H9 (cell line): ENCODE data around the gene TRIO. TPM values are rescaled to one million over a fixed set of nuclear protein-coding genes. Genes with fewer than 3 reads are reported as not detected.

Source experiments
- DNase-seq: peaks from one replicate; pipeline ENCODE4 v3.0.0-alpha.2; 2017
- H2AFZ ChIP-seq: one replicate; pipeline ENCODE4 v1.6.1; 2013; ENCODE audit warnings: mild to moderate bottlenecking, low read length, control low read depth, moderate library complexity
- H2AK5ac ChIP-seq: 2 replicates; pipeline ENCODE4 v1.6.1; 2013; ENCODE audit warnings: low read length, control low read depth, mixed read lengths; ENCODE audit not compliant: insufficient read length
- H2BK120ac ChIP-seq: one replicate; pipeline ENCODE4 v1.6.1; 2013; ENCODE audit warnings: low read depth, mild to moderate bottlenecking, low read length, control low read depth, inconsistent platforms; ENCODE audit not compliant: poor library complexity, severe bottlenecking
- H2BK12ac ChIP-seq: 2 replicates; pipeline ENCODE4 v1.6.1; 2013; ENCODE audit warnings: low read length, control low read depth, mixed read lengths, low read depth; ENCODE audit not compliant: insufficient read length
- H2BK15ac ChIP-seq: 2 replicates; pipeline ENCODE4 v1.6.1; 2013; ENCODE audit warnings: low read depth, low read length, control low read depth
- H2BK20ac ChIP-seq: one replicate; pipeline ENCODE4 v1.6.1; 2013; ENCODE audit warnings: low read depth, mild to moderate bottlenecking, low read length, control low read depth, inconsistent platforms; ENCODE audit not compliant: poor library complexity, severe bottlenecking
- H2BK5ac ChIP-seq: 2 replicates; pipeline ENCODE4 v1.6.1; 2013; ENCODE audit warnings: low read length, control low read depth, mixed read lengths; ENCODE audit not compliant: insufficient read length
- H3K14ac ChIP-seq: 2 replicates; pipeline ENCODE4 v1.6.1; 2013; ENCODE audit warnings: low read length, control low read depth; ENCODE audit not compliant: insufficient read depth
- H3K18ac ChIP-seq: 2 replicates; pipeline ENCODE4 v1.6.1; 2013; ENCODE audit warnings: low read depth, mild to moderate bottlenecking, mixed read lengths, low read length, control low read depth; ENCODE audit not compliant: insufficient read length
- H3K23ac ChIP-seq: 2 replicates; pipeline ENCODE4 v1.6.1; 2013; ENCODE audit warnings: low read length, control low read depth, mixed read lengths, low read depth; ENCODE audit not compliant: insufficient read length
- H3K23me2 ChIP-seq: 2 replicates; pipeline ENCODE4 v1.6.1; 2013; ENCODE audit warnings: low read depth, mild to moderate bottlenecking, mixed read lengths, low read length, control low read depth; ENCODE audit not compliant: insufficient read length, poor library complexity, severe bottlenecking
- H3K27ac ChIP-seq: 2 replicates; pipeline ENCODE4 v1.5.1; 2013; ENCODE audit warnings: low read length, control low read depth, mixed read lengths, low read depth; ENCODE audit not compliant: insufficient read length
- H3K27me3 ChIP-seq: 2 replicates; pipeline ENCODE4 v1.6.1; 2013; ENCODE audit warnings: low read length, control low read depth, inconsistent platforms; ENCODE audit not compliant: insufficient read depth
- H3K4ac ChIP-seq: 2 replicates; pipeline ENCODE4 v1.6.1; 2013; ENCODE audit warnings: low read depth, mild to moderate bottlenecking, control low read depth, inconsistent platforms, low read length, moderate library complexity
- H3K4me1 ChIP-seq: 2 replicates; pipeline ENCODE4 v1.6.1; 2013; ENCODE audit warnings: low read length, control low read depth, inconsistent platforms; ENCODE audit not compliant: insufficient read depth
- H3K4me2 ChIP-seq: 2 replicates; pipeline ENCODE4 v1.6.1; 2013; ENCODE audit warnings: low read length, control low read depth, mixed read lengths; ENCODE audit not compliant: insufficient read length, insufficient read depth
- H3K56ac ChIP-seq: 2 replicates; pipeline ENCODE4 v1.6.1; 2013; ENCODE audit warnings: low read depth, mild to moderate bottlenecking, mixed read lengths, low read length, control low read depth; ENCODE audit not compliant: insufficient read length
- H3K79me1 ChIP-seq: 2 replicates; pipeline ENCODE4 v1.6.1; 2013; ENCODE audit warnings: low read depth, mild to moderate bottlenecking, moderate library complexity, low read length, control low read depth, inconsistent platforms; ENCODE audit not compliant: insufficient read depth, poor library complexity, severe bottlenecking
- H3K79me2 ChIP-seq: 2 replicates; pipeline ENCODE4 v1.6.1; 2013; ENCODE audit warnings: low read length, control low read depth, inconsistent platforms; ENCODE audit not compliant: insufficient read depth
- H3K9ac ChIP-seq: 2 replicates; pipeline ENCODE4 v1.6.1; 2013; ENCODE audit warnings: low read length, control low read depth, mixed read lengths; ENCODE audit not compliant: insufficient read length; ENCODE audit errors: extremely low read depth
- H3K9me3 ChIP-seq: one replicate; pipeline ENCODE4 v1.6.1; 2013; ENCODE audit warnings: low read depth, low read length, inconsistent platforms; ENCODE audit not compliant: control insufficient read depth
- H3T11ph ChIP-seq: one replicate; pipeline ENCODE4 v1.6.1; 2013; ENCODE audit warnings: mild to moderate bottlenecking, low read length, control low read depth, inconsistent platforms
- H4K20me1 ChIP-seq: one replicate; pipeline ENCODE4 v1.6.1; 2013; ENCODE audit not compliant: control insufficient read depth, insufficient read length, insufficient read depth
- H4K5ac ChIP-seq: 2 replicates; pipeline ENCODE4 v1.6.1; 2013; ENCODE audit warnings: low read depth, mild to moderate bottlenecking, mixed read lengths, low read length, control low read depth; ENCODE audit not compliant: insufficient read length
- H4K8ac ChIP-seq: replicated peaks from 2 replicates; pipeline ENCODE4 v1.6.1; 2013; ENCODE audit warnings: low read length, control low read depth, mixed read lengths, low read depth; ENCODE audit not compliant: insufficient read length
- H4K91ac ChIP-seq: 2 replicates; pipeline ENCODE4 v1.6.1; 2013; ENCODE audit warnings: low read depth, mild to moderate bottlenecking, moderate library complexity, mixed read lengths, low read length, control low read depth; ENCODE audit not compliant: insufficient read length
- H3K27ac Mint-ChIP-seq, 3 experiments: 2 replicates in 2 of 3; 3 replicates in 1 of 3; pipeline ENCODE4 v1.8.0; 2020 to 2021; ENCODE audit warnings: mixed read lengths in 3 of 3, mild to moderate bottlenecking in 1 of 3, moderate library complexity in 1 of 3
- H3K27me3 Mint-ChIP-seq: 2 replicates; pipeline ENCODE4 v1.8.0; 2021; ENCODE audit warnings: low read depth, mild to moderate bottlenecking, moderate library complexity, mixed read lengths
- H3K36me3 Mint-ChIP-seq, 3 experiments: 2 replicates in 2 of 3; 3 replicates in 1 of 3; pipeline ENCODE4 v1.8.0; 2020 to 2021; ENCODE audit warnings: low read depth in 3 of 3, mixed read lengths in 3 of 3; ENCODE audit not compliant: insufficient read depth in 1 of 3
- H3K4me1 Mint-ChIP-seq, 2 experiments: 2 replicates each; pipeline ENCODE4 v1.8.0; 2020; ENCODE audit warnings: mixed read lengths in 2 of 2
- H3K4me3 Mint-ChIP-seq, 2 experiments: 2 replicates in 1 of 2; 3 replicates in 1 of 2; pipeline ENCODE4 v1.8.0; 2020 to 2021; ENCODE audit warnings: mild to moderate bottlenecking in 2 of 2, mixed read lengths in 2 of 2, moderate library complexity in 1 of 2
- H3K9me3 Mint-ChIP-seq, 2 experiments: 2 replicates in 1 of 2; 3 replicates in 1 of 2; pipeline ENCODE4 v1.8.0; 2020; ENCODE audit warnings: mild to moderate bottlenecking in 2 of 2, mixed read lengths in 2 of 2, moderate library complexity in 1 of 2
- CTCF ChIP-seq: fragments of 200-600 bp; sonication (generic); conservative IDR thresholded peaks from 3 replicates; pipeline ENCODE4 v1.8.0; 2021; ENCODE audit warnings: antibody characterized with exemption, mild to moderate bottlenecking
- WGBS: extraction: QIAGEN DNeasy Blood & Tissue Kit; methylation state at CpG from one replicate; pipeline ENCODE4 v1.1.7; 2013; ENCODE audit warnings: missing lambda C conversion rate, low lambda C conversion rate, mixed read lengths; ENCODE audit not compliant: insufficient read length; ENCODE audit errors: extremely low coverage; 5-methylcytosine and 5-hydroxymethylcytosine counted together
- total RNA-seq: library from RNA; stranded (reverse); gene quantifications from 2 replicates; pipeline ENCODE4 v1.2.1, GENCODE V29; 2021

TRIO gene
- total RNA-seq, 1 experiment from 2014 or later = 87.8 TPM

GRCh38 chr5:14157493-14157782 is 14.3 kb downstream of the TRIO start:
- H3K4me1 ChIP-seq = peaks cover 25% of the 10 kb centered on the region; the same call in 1 of the 2 replicates

More at GRCh38 chr5:14157493-14157782, 14.3 kb downstream of the TRIO start:
- H2BK5ac ChIP-seq = no peak overlapping the region
- no peaks in the 10 kb centered on the region for H3K23me2 ChIP-seq
- H3K4me3 Mint-ChIP-seq = no peak overlapping the region
- H3K9me3 ChIP-seq = no peaks in the 10 kb centered on the region
- peaks cover 34 to 38% of the 10 kb centered on the region in 2 experiments for H3K4me1 Mint-ChIP-seq
- no peak overlapping the region for H2BK12ac ChIP-seq
- no peak overlapping the region for H3K4me2 ChIP-seq
- H3K56ac ChIP-seq = no peak overlapping the region
- no peak overlapping the region for H4K5ac ChIP-seq
- no peak overlapping the region for H4K8ac ChIP-seq
- H2BK120ac ChIP-seq = no peak overlapping the region
- H3K79me2 ChIP-seq = peaks cover 50% of the 10 kb centered on the region; the same call in 1 of the 2 replicates
- no peak overlapping the region for H3K14ac ChIP-seq
- no peaks in the 10 kb centered on the region for H3K9me3 Mint-ChIP-seq
- no peak for TF ChIP-seq CTCF
- WGBS = no CpG with 5 or more reads among the region's 3 CpGs
- no peaks in the 10 kb centered on the region; a peak in 2 of 7 replicates for H3K36me3 Mint-ChIP-seq
- no peak overlapping the region for H3K9ac ChIP-seq
- DNase-seq = no peak
- H3T11ph ChIP-seq = no peak overlapping the region
- no peak overlapping the region for H3K4ac ChIP-seq
- H2AFZ ChIP-seq = no peak overlapping the region
- H3K27ac ChIP-seq = no peak overlapping the region
- H2BK20ac ChIP-seq = no peak overlapping the region
- H3K23ac ChIP-seq = no peak overlapping the region
- no peaks in the 10 kb centered on the region for H4K20me1 ChIP-seq
- H3K27me3 ChIP-seq = no peaks in the 10 kb centered on the region
- H2AK5ac ChIP-seq = no peak overlapping the region
- peaks cover 15% of the 10 kb centered on the region for H3K79me1 ChIP-seq
- no peak overlapping the region for H3K18ac ChIP-seq
- H4K91ac ChIP-seq = no peak overlapping the region
- no peak overlapping the region for H2BK15ac ChIP-seq
- no peak overlapping the region for H3K27ac Mint-ChIP-seq
- H3K27me3 Mint-ChIP-seq = no peaks in the 10 kb centered on the region
